Sciatic nerve (tissue), 2 donors: ENCODE results near the gene LIFR. TPM values are rescaled to one million over a fixed set of nuclear protein-coding genes. Genes with fewer than 3 reads are reported as not detected.
A peak's percentile ranks its signal among the peaks of the same experiment; 100 is the strongest.
"Not testable (repeated sequence)": the region's sequence is repeated elsewhere in the genome, so short reads cannot be mapped to it uniquely, and the experiment has no call there.

Source experiments
- ATAC-seq: fragments of 200-7000 bp; cut with Tn5 transposase; one replicate; pipeline ENCODE4 v1.9.1; 2020; ENCODE audit warnings: mild to moderate bottlenecking, moderate library complexity
- DNase-seq: peaks from one replicate; pipeline ENCODE4 v3.0.0-alpha.2; 2020; ENCODE audit warnings: low spot score
- intact Hi-C: fragments of 100-400 bp; cut with DNase I; formaldehyde crosslinking; loops from one replicate; pipeline ENCODE4 v1.14.2; 2022
- total RNA-seq: library from RNA; stranded (reverse); fragmentation: NEBNext Ultra II Directional; extraction: Animal tissue kit (Norgen Biotek cat#: 25700); gene quantifications from one replicate; pipeline ENCODE4 v1.2.1, GENCODE V29; 2021
- donor health status: DM: no; HTN: no; CAD: no.
- donor health status: DM: no; HTN: no; CAD: no.

The LIFR gene, protein sequence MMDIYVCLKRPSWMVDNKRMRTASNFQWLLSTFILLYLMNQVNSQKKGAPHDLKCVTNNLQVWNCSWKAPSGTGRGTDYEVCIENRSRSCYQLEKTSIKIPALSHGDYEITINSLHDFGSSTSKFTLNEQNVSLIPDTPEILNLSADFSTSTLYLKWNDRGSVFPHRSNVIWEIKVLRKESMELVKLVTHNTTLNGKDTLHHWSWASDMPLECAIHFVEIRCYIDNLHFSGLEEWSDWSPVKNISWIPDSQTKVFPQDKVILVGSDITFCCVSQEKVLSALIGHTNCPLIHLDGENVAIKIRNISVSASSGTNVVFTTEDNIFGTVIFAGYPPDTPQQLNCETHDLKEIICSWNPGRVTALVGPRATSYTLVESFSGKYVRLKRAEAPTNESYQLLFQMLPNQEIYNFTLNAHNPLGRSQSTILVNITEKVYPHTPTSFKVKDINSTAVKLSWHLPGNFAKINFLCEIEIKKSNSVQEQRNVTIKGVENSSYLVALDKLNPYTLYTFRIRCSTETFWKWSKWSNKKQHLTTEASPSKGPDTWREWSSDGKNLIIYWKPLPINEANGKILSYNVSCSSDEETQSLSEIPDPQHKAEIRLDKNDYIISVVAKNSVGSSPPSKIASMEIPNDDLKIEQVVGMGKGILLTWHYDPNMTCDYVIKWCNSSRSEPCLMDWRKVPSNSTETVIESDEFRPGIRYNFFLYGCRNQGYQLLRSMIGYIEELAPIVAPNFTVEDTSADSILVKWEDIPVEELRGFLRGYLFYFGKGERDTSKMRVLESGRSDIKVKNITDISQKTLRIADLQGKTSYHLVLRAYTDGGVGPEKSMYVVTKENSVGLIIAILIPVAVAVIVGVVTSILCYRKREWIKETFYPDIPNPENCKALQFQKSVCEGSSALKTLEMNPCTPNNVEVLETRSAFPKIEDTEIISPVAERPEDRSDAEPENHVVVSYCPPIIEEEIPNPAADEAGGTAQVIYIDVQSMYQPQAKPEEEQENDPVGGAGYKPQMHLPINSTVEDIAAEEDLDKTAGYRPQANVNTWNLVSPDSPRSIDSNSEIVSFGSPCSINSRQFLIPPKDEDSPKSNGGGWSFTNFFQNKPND
- 106 TPM for total RNA-seq

DNA sequence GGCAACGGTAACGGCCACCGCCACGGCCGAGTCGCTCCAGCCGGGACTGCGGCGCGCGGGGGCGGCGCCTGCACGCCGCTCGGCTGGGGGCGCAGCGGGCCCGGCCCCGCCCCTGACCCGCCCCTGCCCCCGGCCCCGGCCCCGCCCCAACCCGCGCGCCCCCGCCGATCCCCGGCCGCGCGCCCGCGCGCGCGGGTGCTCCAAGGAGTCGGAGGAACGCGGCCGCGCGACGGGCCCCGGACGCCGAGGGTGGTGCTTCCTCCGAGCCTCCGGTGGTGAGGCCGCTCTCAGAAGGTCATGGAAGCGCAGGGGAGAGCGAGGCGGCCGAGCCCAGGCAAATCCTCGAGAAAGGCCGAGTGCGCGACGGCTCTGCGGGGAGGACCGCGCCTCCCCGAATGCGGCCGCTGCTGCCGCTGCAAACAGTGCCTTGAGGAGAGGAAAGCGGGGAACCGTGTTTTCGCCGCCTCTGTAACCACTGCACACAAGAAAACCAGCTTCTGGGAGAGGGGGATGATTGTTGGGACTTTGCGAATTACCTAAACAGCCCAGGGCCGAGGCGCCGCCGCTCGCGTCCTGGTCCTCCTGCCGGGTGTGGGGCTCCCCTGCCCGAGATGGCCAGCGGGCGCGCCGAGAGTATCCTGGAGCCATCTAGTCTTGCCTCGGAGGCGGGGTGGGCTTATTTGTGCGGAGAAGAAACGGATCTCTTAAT, at the start of gene LIFR:
LIFR (minus strand) TSS at position 48 of the 709 bp plus-strand sequence. CDS start 25,999 bp downstream, outside the sequence.
- ATAC-seq (peak; percentile 92), DNase-seq (peak; percentile 90)
- intact Hi-C loops = no loop called here

DNA sequence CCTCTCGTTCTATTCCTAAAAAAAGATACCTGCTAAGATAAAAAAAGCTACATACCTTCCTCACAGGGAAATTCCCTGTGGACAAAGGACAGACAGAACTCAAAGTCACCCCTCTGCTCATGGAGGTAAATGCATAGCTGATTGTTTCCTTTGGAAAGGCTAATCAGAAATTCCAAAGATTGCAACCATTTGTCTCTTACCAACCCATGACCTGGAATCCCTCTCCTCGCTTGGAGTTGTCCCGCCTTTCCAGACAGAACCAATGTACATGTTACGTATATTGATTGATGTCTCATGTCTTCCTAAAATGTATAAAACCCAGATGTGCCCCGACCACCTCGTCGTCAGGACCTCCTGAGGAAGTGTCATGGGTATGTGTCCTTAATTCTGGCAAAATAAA, 49.2 kb upstream of the LIFR start:
- ATAC-seq = no peak
- intact Hi-C loops = no loop called here
- no peak for DNase-seq

DNA sequence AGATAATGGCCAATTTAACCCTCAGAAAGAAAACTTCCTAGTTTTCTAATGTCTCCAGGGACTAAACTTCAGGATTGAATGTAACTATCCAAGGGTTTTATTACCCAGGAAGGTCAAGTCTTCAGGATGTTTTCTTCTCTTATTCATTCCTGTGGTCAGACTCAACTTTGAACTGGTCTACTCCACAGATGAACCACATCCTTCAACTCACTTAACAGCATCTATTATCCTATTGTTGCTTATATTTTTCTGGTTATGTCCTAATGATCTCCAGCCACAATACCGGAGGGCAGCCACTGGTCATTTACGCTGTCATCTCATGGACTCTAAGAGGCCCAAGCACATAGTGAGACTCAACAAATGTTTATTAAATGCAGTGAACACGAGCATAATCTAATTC, 47.2 kb upstream of the LIFR start:
- intact Hi-C loops = no loop called here

DNA sequence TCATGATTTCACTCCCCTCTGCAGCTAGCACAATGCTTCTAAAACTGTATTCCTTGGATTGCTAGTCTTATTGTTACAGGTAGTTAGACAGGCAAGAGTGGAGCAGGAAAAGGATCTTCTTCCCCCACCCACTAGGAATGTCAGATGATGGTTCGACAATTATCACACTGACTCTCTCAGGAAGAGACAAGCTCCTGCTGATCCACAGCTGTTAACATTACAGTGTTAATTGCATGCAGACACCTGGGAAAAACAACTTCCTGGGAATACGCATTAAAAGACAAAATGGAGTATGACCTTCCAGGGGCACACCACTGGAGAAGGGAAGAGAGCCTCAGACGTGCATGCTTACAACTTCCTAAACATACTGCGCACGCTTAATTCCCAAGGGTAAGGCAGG, 46.2 kb upstream of the LIFR start:
- no peak for ATAC-seq
- intact Hi-C loops = no loop called here

More for the DNA sequence above, 47.2 kb upstream of the LIFR start:
- ATAC-seq (no peak), DNase-seq (no peak)

GRCh38 chr5:38601863-38602298, 45.4 kb upstream of the LIFR start:
- ATAC-seq (peak; percentile 30), DNase-seq (no peak)
- intact Hi-C loops = no loop called here

More for the DNA sequence above, 46.2 kb upstream of the LIFR start:
- no peak for DNase-seq

- ATAC-seq (peak; percentile 91), DNase-seq (no peak)
- intact Hi-C loops = no loop called here
Observed at GRCh38 chr5:38601133-38601862, 44.9 kb upstream of the LIFR start.

DNA sequence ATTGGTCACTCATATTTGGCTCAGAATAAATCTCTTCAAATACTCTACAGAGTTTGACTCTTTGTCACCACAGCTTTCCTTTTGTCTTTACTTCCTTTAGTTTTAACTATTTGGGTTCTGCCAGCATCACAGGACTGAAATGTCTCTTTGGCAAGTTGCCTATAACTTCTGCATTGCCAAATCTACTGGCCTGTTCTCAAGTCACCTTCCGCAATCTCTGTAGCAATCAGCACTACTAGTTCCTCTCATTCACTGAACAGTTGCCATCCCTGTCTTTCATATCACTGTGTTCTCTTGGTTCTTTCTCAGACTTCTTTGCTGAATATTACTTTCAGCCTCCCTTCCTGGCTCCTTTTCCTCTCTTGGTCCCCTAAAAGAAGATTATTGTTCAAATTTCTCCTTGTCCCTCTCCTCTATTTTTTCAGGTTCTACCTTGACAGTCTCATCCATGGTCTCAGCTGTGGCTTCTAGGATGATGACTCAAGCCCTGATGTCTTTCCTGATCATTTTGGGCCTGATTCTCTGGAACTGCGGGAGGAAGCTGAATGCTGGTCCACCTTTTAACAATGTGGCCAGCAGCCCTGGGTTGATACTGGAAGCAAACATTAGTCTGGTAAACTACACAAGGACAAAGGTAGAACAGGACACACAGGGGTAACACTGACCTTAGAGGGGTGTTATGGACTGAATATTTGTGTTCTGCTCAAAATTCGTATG, 44.0 kb upstream of the LIFR start:
- intact Hi-C loops = no loop called here
- ATAC-seq (no peak), DNase-seq (no peak)

DNA sequence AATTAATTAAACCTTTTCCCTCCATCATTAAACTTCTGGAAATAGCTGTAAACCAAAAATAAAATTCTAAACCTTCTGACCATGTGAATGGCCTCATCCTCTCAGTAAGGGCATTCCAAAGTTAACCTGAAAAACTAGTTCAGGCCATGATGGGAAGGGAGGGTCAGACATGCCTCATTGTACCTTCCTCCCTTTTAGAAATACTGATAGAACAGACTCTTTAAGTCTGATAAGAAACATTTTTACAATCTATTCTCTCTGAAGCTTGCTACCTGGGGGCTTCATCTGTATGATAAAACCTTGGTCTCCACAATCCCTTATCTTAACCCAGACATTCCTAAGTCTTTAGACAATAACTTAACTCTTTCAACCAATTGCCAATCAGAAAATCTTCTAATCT, 43.3 kb upstream of the LIFR start:
- DNase-seq, intact Hi-C loops, ATAC-seq: not testable (repeated sequence)

GRCh38 chr5:38598994-38599617, 42.7 kb upstream of the LIFR start:
- ATAC-seq (no peak), DNase-seq (no peak)
- intact Hi-C loops = no loop called here

DNA sequence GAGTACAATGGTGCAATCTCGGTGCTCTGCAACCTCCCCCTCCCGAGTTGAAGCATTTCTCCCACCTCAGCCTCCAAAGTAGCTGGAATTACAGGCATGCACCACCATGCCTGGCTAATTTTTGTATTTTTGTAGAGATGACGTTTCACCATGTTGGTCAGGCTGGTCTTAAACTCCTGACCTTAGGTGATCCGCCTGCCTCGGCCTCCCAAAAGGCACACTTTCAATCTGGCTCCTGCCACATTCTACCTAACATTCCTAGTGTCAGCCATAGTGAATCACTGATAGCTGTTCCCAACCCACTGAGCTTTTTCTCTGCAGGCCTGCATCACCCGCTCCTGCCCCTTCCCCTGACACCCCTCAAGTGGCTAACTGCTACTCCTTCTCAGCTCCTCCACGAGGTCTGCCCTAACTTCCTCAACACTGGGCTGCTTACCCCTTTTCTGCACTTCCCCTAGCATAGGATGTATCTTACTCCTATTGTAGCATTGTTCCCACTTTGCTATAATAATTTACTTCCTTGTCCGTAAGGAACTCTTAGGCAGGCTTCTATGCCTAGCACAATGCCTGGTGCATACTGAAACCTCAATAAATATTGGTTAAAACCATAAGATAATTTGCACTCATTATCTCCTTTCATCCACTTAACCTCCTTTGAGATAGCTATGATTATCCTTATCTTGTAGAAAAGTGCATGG, 42.0 kb upstream of the LIFR start:
- intact Hi-C loops = no loop called here
- DNase-seq (no peak), ATAC-seq (no peak)

- no peak for DNase-seq
- ATAC-seq = no peak
- intact Hi-C loops = no loop called here
Observed at GRCh38 chr5:38596981-38597380, 40.5 kb upstream of the LIFR start.

DNA sequence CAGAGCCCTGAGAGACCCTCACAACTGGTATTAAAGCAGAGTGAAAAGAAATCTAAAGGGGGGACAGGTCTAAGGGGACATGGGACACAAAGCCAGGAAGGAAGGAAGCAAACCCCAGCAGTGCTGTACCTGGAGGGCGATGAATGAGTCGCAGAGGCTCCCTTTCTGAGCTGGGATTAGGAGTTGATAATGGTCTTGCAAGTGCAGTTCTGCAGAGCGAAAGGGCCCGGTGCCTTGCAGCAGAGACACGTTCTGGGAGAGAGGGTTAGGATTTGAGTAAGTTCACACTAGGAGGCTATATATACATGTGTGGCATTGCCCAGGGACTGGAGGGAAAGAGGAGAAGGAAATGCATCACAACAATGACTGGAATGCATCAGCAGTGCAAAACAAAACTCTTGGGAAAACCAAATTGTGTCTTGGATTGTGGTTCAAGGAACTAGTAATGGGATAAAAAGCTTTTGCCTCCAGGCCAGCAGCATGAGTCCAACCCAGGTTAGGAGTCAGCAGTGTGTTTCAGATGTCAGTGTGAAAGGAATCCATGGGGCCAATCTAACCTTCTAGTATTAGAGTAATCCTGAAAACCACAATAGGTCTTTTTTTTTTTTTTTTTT, 38.8 kb upstream of the LIFR start:
- ATAC-seq = no peak
- intact Hi-C loops = no loop called here

DNA sequence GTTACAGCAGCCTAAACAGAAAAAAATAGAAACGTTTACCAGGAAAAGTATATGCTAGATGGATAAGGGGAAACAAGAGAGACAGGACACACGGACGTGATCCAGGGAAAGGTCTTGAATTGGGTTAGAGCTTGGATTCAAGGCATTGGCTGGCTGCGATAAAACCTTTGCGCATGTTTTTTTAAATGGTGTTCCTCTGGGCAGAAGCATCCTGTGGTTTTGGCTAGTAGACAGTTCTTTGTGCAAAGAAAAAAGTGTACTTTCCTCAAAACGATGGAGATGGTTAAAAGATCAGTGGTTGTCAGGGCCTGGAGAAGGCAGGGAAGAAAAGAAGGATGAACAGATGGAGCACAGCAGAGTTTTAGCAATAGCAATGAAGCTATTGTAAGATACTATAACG, 37.5 kb upstream of the LIFR start:
- intact Hi-C loops = no loop called here
- DNase-seq (no peak), ATAC-seq (peak; percentile 63)

More for the DNA sequence above, 38.8 kb upstream of the LIFR start:
- no peak for DNase-seq

DNA sequence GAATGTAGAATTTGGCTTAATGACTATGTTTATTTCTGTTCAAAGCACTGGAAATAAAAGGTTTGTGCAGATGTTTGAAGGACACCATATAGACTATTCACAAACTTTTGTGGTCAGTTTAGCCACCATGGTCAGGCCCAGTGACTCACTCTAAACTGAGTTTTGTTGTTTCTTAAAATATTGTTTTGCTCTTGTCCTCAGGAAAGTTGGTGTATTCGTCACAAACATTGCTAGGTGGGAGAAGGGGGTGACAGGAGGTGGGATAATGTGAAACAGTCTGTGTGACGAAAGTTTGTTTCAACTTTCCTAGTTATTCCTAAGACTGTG, 35.0 kb upstream of the LIFR start:
- no peak for DNase-seq
- no peak for ATAC-seq
- intact Hi-C loops = no loop called here

DNA sequence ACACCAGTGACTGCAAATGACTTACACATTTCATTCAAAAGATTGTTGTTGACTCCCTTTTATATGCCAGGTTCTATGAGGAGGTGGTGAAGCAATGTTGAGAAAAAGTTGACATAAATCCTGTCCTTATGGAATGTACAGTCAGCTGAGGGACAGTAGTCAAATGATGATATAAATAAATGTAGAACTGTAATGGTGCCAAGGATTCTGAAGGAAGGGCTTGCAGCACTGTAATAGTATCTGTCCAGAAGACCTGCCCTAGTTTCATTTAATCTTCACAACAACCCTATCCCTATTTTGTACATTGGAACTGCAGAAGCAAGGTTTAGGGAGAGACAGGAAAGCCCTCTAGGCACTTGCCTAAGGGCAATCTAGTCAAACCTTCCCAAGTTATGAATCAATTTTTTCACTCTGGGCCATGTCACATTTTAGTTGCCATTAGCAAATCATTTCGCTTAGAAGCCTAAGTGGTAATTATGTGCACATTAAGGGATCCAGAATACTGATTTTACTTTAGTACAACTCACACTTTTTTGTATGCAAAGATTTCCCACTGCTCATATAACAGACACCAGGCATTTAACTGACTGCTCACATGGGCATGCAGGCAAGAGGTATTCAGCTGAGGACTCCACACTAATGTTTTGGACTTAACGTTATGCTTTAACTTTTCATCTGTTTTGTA, 34.5 kb upstream of the LIFR start:
- intact Hi-C loops = no loop called here
- no peak for ATAC-seq
- no peak for DNase-seq

DNA sequence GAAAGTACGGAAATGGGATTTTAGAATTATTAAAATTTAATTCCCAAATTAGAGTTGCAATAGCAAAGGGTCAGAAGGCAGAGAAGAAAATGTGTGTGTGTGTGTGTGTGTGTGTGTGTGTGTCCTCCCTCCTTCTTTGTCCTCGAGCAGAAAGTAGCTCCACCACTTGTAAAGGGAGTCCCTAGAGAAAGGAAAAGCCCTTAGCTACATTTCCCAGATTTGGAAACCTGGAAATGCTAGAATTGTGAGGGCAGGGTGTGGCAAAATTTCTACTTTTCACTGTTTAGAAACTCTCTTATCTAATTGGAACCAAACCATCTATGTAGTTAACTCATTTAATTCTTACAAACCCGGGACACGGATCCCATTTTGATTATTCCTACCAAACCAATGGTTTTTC, 33.2 kb upstream of the LIFR start:
- no peak for ATAC-seq
- intact Hi-C loops = no loop called here

More for the DNA sequence above, 33.2 kb upstream of the LIFR start:
- no peak for DNase-seq
